ENCODE measurements around the gene PCDHB11.
"Not testable (repeated sequence)": the region's sequence is repeated elsewhere in the genome, so short reads cannot be mapped to it uniquely, and the experiment has no call there.

PCDHB11 gene

GRCh38 chr5:141182248-141182647 lies 17.2 kb upstream of the PCDHB11 start, which contains the start of gene PCDHB16:
TSS of gene PCDHB16 (plus strand) at chr5:141182387. CDS start at chr5:141182560, 173 bp downstream.
- POLR2A ChIA-PET: no interaction called here
- DNase-seq (ENCODE audit: extremely low spot score): peak; percentile 14
- TF ChIP-seq PKNOX1 (IDR thresholded peaks at IDR 0.05) (no peak), FOXK2 (IDR thresholded peaks at IDR 0.05) (no peak), FOXM1 (IDR thresholded peaks at IDR 0.05; ENCODE audit: borderline replicate concordance) (no peak), SP1 (IDR thresholded peaks at IDR 0.05) (no peak), SUZ12 (IDR thresholded peaks at IDR 0.05) (no peak), ZNF384 (IDR thresholded peaks at IDR 0.05) (no peak), ARNT (IDR thresholded peaks at IDR 0.05) (no peak), LEF1 (IDR thresholded peaks at IDR 0.05; ENCODE audit: borderline replicate concordance) (no peak), HDGF (IDR thresholded peaks at IDR 0.05; ENCODE audit: borderline replicate concordance) (no peak), CTBP1 (IDR thresholded peaks at IDR 0.05; ENCODE audit: borderline replicate concordance) (no peak), ELF4 (IDR thresholded peaks at IDR 0.05) (no peak), BHLHE40 (IDR thresholded peaks at IDR 0.05; ENCODE audit: borderline replicate concordance) (no peak)
- CTCF ChIA-PET: interaction anchor here (0.6 to 1.3 kb wide), 4 partner anchors 18 to 1382 kb away, joined by 3 to 5 read pairs (median 3); partner anchors contain the start of gene PCDHB5

- DNase-seq (ENCODE audit: extremely low spot score); CTCF ChIA-PET; POLR2A ChIA-PET: not testable (repeated sequence)
These were observed 15.1 kb upstream of the PCDHB11 start for GRCh38 chr5:141184117-141184855.

GRCh38 chr5:141186897-141187512 lies 12.4 kb upstream of the PCDHB11 start, which contains the start of gene PCDHB9:
TSS of gene PCDHB9 (plus strand) at chr5:141187161. CDS start at chr5:141187319, 158 bp downstream.
- TF ChIP-seq SP1 (IDR thresholded peaks at IDR 0.05): no peak
- POLR2A ChIA-PET: no interaction called here
- CTCF ChIA-PET: interaction anchor here (0.6 kb wide), 1 partner anchor 105 kb away, joined by 4 read pairs; no protein-coding TSS in a partner anchor
- peak; percentile 12 for DNase-seq (ENCODE audit: extremely low spot score)

GRCh38 chr5:141188682-141189081 lies 10.7 kb upstream of the PCDHB11 start:
- POLR2A ChIA-PET, CTCF ChIA-PET: not testable (repeated sequence)

GRCh38 chr5:141189131-141189530 lies 10.3 kb upstream of the PCDHB11 start:
- DNase-seq (ENCODE audit: extremely low spot score); POLR2A ChIA-PET; CTCF ChIA-PET: not testable (repeated sequence)

More at GRCh38 chr5:141188682-141189081, 10.7 kb upstream of the PCDHB11 start:
- not testable (repeated sequence) for DNase-seq (ENCODE audit: extremely low spot score)

GRCh38 chr5:141192110-141192725 lies 7.2 kb upstream of the PCDHB11 start, which contains the start of gene PCDHB10:
TSS of gene PCDHB10 (plus strand) at chr5:141192353. CDS start at chr5:141192553, 200 bp downstream.
- TF ChIP-seq SP1 (IDR thresholded peaks at IDR 0.05): no peak
- no peak for TF ChIP-seq BHLHE40 (IDR thresholded peaks at IDR 0.05; ENCODE audit: borderline replicate concordance)
- no peak for TF ChIP-seq FOXM1 (IDR thresholded peaks at IDR 0.05; ENCODE audit: borderline replicate concordance)
- TF ChIP-seq HDGF (IDR thresholded peaks at IDR 0.05; ENCODE audit: borderline replicate concordance): no peak
- no peak for TF ChIP-seq ELF4 (IDR thresholded peaks at IDR 0.05)
- TF ChIP-seq NFRKB (IDR thresholded peaks at IDR 0.05): no peak
- TF ChIP-seq L3MBTL2 (conservative IDR thresholded peaks at IDR 0.05): no peak
- no peak for TF ChIP-seq FOXA1 (IDR thresholded peaks at IDR 0.05)
- no peak for TF ChIP-seq TARDBP (IDR thresholded peaks at IDR 0.05)
- ChIA-PET POLR2A (no interaction called here), CTCF (interaction anchor here (0.5 to 1.0 kb wide), 6 partner anchors 11 to 372 kb away, joined by 3 to 4 read pairs (median 3); partner anchors contain the start of gene PCDHB14)
- DNase-seq (ENCODE audit: extremely low spot score): peak; percentile 17

- POLR2A ChIA-PET; CTCF ChIA-PET; DNase-seq (ENCODE audit: extremely low spot score): not testable (repeated sequence)
These were observed 5.1 kb upstream of the PCDHB11 start for GRCh38 chr5:141194332-141194731.

GRCh38 chr5:141196363-141196762 lies 3.1 kb upstream of the PCDHB11 start:
- TF ChIP-seq SUZ12 (IDR thresholded peaks at IDR 0.05) (no peak), NFRKB (IDR thresholded peaks at IDR 0.05) (no peak), CTBP1 (IDR thresholded peaks at IDR 0.05; ENCODE audit: borderline replicate concordance) (no peak), BHLHE40 (IDR thresholded peaks at IDR 0.05; ENCODE audit: borderline replicate concordance) (no peak), L3MBTL2 (conservative IDR thresholded peaks at IDR 0.05) (no peak), TARDBP (IDR thresholded peaks at IDR 0.05) (no peak), FOXM1 (IDR thresholded peaks at IDR 0.05; ENCODE audit: borderline replicate concordance) (no peak), HDGF (IDR thresholded peaks at IDR 0.05; ENCODE audit: borderline replicate concordance) (no peak), SP1 (IDR thresholded peaks at IDR 0.05) (no peak)
- ChIA-PET POLR2A (no interaction called here), CTCF (interaction anchor here (0.7 to 0.8 kb wide), 4 partner anchors 12 to 371 kb away, joined by 3 read pairs; partner anchors contain the start of genes PCDHB12, PCDHGB7 and TAF7)
- no peak for DNase-seq (ENCODE audit: extremely low spot score)

- CTCF ChIA-PET; POLR2A ChIA-PET; DNase-seq (ENCODE audit: extremely low spot score): not testable (repeated sequence)
These were observed 1.7 kb downstream of the PCDHB11 start for GRCh38 chr5:141201126-141201525.

- DNase-seq (ENCODE audit: extremely low spot score); CTCF ChIA-PET; POLR2A ChIA-PET: not testable (repeated sequence)
These were observed 2.2 kb downstream of the PCDHB11 start for GRCh38 chr5:141201646-141202045.
